Body of pancreas (tissue), 4 donors: ENCODE data around the gene ATG10. TPM values are rescaled to one million over a fixed set of nuclear protein-coding genes. Genes with fewer than 3 reads are reported as not detected.

Experiments
- ATAC-seq: fragments of 150-250 bp; one replicate; pipeline ENCODE4 v1.9.1; 2016
- DNase-seq, 4 donors: peaks; one replicate each; pipeline ENCODE4 v3.0.0-alpha.2; 2019
- H3K27ac ChIP-seq, 4 donors: fragments of 200-600 bp; sonication (generic); 1 replicate in 3 of 4; 2 replicates in 1 of 4; pipeline versions ENCODE4 v1.5.1 to v1.6.1; 2016 to 2019; ENCODE audit warnings: mild to moderate bottlenecking in 1 of 4, mixed read lengths in 1 of 4, moderate library complexity in 1 of 4
- H3K27me3 ChIP-seq, 2 donors: fragments of 200-600 bp; sonication (generic); one replicate each; pipeline ENCODE4 v1.6.0; 2016; ENCODE audit warnings: mild to moderate bottlenecking in 1 of 2
- H3K36me3 ChIP-seq, 2 donors: fragments of 200-600 bp; sonication (generic); replicated peaks in 1 of 2; 2 replicates each; pipeline ENCODE4 v1.5.1; 2016; ENCODE audit warnings: low read depth in 2 of 2; ENCODE audit not compliant: insufficient read depth in 1 of 2
- H3K4me1 ChIP-seq: fragments of 200-600 bp; sonication (generic); one replicate; pipeline ENCODE4 v1.6.0; 2016
- H3K4me3 ChIP-seq, 2 donors: fragments of 200-600 bp; sonication (generic); 1 replicate in 1 of 2; 2 replicates in 1 of 2; pipeline ENCODE4 v1.5.1; 2016 to 2019
- H3K9me3 ChIP-seq, 3 donors: fragments of 200-600 bp; sonication (generic); 1 replicate in 2 of 3; 2 replicates in 1 of 3; pipeline ENCODE4 v1.5.1; 2016
- CTCF ChIP-seq, 7 experiments: fragments of 450-650 bp in 4 of 7; fragments of 200-600 bp in 3 of 7; sonication (generic) in 3 of 7; IDR thresholded peaks; one replicate each; pipeline ENCODE4 v1.5.1; 2016 to 2019; ENCODE audit warnings: antibody characterized with exemption in 7 of 7
- POLR2A ChIP-seq, 3 donors: fragments of 450-650 bp; IDR thresholded peaks; one replicate each; pipeline ENCODE4 v1.6.1; 2016; ENCODE audit warnings: antibody characterized with exemption in 3 of 3, mild to moderate bottlenecking in 2 of 3
- WGBS, 2 donors: methylation state at CpG; one replicate each; pipeline ENCODE4 v1.1.5; 2017; 5-methylcytosine and 5-hydroxymethylcytosine counted together
- intact Hi-C: fragments of 100-400 bp; cut with DNase I; formaldehyde crosslinking; loops from one replicate; pipeline ENCODE4 v1.15.1; 2023
- total RNA-seq, 2 donors: library from RNA; depleted of rRNA; stranded (reverse); fragments of >200 nt; gene quantifications; one replicate each; pipeline ENCODE4 v1.1.0, GENCODE V29; 2016

Gene ATG10
- total RNA-seq, 2 donors from 2014 or later: 2.9 to 4.6 TPM

DNA sequence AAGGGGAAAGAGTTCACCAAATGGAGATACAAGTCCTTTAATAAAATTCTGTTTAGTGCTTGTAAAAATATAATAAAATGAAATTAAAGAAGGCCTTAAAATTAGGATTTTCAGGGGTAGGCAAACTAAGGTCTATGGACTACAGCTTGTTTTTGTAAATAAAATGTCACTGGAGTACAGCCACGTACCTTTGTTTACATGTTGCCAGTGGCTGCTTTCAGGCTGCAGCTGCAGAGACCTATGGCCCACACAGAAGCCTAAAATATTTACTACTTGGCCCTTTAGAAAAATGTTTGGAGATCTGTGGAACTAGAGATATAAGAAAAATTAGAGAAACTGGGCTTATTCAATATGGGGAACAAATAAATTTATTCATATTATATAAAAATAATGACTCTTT, 183.5 kb downstream of the ATG10 start:
- H3K27ac ChIP-seq: no peak overlapping the region
- no peaks in the 10 kb centered on the region for H3K4me1 ChIP-seq
- ATAC-seq: no peak
- no peak overlapping the region for H3K4me3 ChIP-seq
- DNase-seq: no peak
- intact Hi-C loops: no loop called here
- H3K36me3 ChIP-seq: no peaks in the 10 kb centered on the region
- TF ChIP-seq CTCF (IDR thresholded peaks at IDR 0.05) (no peak), POLR2A (IDR thresholded peaks at IDR 0.05) (no peak)
- 23 to 70% methylated on average over 1 of the region's 1 CpG for WGBS, 2 donors
- H3K27me3 ChIP-seq: no peaks in the 10 kb centered on the region
- no peaks in the 10 kb centered on the region for H3K9me3 ChIP-seq

DNA sequence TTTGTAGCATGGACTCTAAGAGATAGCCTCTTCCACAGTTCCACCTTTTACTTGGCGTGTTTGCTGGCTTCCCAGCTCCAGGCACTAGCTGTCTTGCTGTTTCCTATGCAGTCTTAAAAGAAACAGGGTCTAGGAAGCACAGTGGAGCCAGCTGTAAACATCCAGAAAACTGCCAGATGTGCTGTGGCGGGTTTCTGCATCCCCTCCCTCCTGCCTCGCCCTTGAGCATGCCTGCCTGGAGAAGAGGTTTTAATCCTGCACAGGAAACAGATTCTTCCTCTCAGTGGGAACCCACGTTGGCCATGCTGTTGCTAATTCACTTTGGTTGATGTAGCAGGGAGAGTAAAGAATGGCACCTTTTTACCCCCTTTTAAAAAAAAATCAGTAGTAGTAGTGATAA, 185.1 kb downstream of the ATG10 start:
- intact Hi-C loops: no loop called here

DNA sequence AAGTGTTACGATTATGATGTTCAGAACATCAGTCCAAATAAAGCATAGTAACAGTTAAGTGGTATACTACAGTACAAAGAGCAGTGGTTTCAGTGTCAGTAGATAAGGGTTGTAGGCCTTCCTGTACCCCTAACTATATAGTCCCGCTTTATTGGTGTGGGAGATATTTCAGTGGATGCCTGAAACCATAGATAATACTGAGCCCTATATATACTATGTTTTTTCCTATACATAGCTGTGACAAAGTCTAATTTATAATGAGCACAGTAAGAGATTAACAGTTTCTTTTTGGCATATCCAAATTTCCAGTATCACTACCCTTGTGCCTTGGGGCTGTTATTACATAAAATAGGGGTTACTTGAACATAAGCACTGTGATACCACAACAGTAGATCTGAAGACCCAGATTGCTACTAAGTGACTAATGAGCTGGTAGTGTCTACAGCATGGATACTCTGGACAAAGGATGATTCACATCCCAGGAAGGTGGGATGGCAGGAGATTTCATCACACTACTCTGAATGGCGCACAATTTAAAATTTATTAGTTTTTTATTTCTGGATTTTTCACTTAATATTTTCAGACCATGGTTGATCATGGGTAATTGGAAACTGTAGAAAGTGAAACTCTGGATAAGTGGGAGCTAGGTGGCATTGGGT, 187.1 kb downstream of the ATG10 start:
- no peak for DNase-seq
- Histone ChIP-seq H3K4me1 (peaks cover 8% of the 10 kb centered on the region), H3K27me3 (no peaks in the 10 kb centered on the region), H3K4me3 (no peak overlapping the region), H3K36me3 (no peaks in the 10 kb centered on the region), H3K9me3 (no peaks in the 10 kb centered on the region), H3K27ac (no peak overlapping the region)
- WGBS, 2 donors: 91 to 96% methylated on average over 3 of the region's 3 CpGs
- TF ChIP-seq CTCF (IDR thresholded peaks at IDR 0.05) (no peak), POLR2A (IDR thresholded peaks at IDR 0.05) (no peak)
- intact Hi-C loops: no loop called here
- ATAC-seq: no peak

More for the DNA sequence above, 185.1 kb downstream of the ATG10 start:
- DNase-seq: no peak
- Histone ChIP-seq H3K9me3 (no peaks in the 10 kb centered on the region), H3K36me3 (no peaks in the 10 kb centered on the region), H3K4me1 (no peaks in the 10 kb centered on the region), H3K27me3 (no peaks in the 10 kb centered on the region), H3K4me3 (no peak overlapping the region), H3K27ac (no peak overlapping the region)
- ATAC-seq: no peak
- 78 to 82% methylated on average over 4 of the region's 4 CpGs for WGBS, 2 donors
- TF ChIP-seq POLR2A (IDR thresholded peaks at IDR 0.05) (no peak), CTCF (IDR thresholded peaks at IDR 0.05) (no peak)

GRCh38 chr5:82160948-82161347, 189.1 kb downstream of the ATG10 start:
- no peak for DNase-seq

More at GRCh38 chr5:82160948-82161347, 189.1 kb downstream of the ATG10 start:
- no peak for TF ChIP-seq POLR2A (IDR thresholded peaks at IDR 0.05)
- TF ChIP-seq CTCF (IDR thresholded peaks at IDR 0.05): no peak
- peaks cover 29% of the 10 kb centered on the region for H3K4me1 ChIP-seq
- ATAC-seq: no peak
- no peak overlapping the region for H3K4me3 ChIP-seq
- intact Hi-C loops: no loop called here
- no peaks in the 10 kb centered on the region for H3K27me3 ChIP-seq
- H3K36me3 ChIP-seq: no peaks in the 10 kb centered on the region
- no peak overlapping the region for H3K27ac ChIP-seq
- no peaks in the 10 kb centered on the region for H3K9me3 ChIP-seq
